Measurements from ENCODE around the gene GTF2IRD2. TPM values are rescaled to one million over a fixed set of nuclear protein-coding genes. Genes with fewer than 3 reads are reported as not detected.
"Not testable (repeated sequence)": the region's sequence is repeated elsewhere in the genome, so short reads cannot be mapped to it uniquely, and the experiment has no call there.

GTF2IRD2 gene
- total RNA-seq, 3 donors from 2014 or later, result 2.6 to 6.5 (median 4.4) TPM

DNA sequence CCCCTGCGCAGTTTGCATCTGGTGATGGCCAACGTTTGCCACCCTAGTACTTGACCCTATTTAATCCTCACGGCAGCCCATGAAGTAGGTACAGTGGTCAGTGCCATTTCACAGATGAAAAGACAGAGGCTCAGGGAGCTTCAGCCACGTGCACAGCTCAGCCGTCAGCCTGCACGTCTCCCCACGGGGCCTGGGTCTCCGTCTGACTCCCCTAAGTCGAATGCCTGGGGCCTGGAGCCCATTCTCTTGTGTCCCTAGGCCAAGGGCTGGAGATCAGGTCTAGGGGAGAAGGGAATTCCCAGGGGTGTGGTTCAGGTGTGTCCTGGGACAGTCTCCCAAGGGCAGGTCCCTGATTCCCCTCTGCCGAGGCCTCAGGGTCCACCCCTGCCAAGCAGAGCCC, 84.4 kb downstream of the GTF2IRD2 start:
- not testable (repeated sequence) for H3K36me3 Mint-ChIP-seq (ENCODE audit: insufficient read depth); H3K9me3 Mint-ChIP-seq; DNase-seq; H3K27me3 Mint-ChIP-seq (ENCODE audit: low read depth); ATAC-seq; H3K4me3 Mint-ChIP-seq; H3K4me1 Mint-ChIP-seq (ENCODE audit: low read depth)

DNA sequence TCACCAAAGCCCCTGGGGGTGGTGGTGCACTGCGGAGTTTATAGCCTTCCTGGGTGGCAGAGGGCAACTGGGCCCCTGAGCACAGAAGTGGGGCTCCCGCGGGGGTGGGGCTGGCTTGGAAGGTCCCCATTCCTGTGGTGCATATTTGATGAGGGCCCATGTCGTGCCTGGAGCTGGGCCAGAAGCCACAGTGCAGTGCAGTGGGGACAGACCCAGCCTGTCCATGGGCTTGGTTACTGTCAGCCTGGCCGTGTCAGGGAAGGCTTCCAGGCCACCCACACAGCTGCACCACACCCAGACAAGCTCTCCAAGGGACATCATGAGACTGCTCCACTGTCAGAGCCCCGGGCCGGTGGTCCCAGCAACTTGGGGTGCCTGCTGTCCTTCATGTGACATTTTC, 84.9 kb downstream of the GTF2IRD2 start:
- DNase-seq; H3K36me3 Mint-ChIP-seq (ENCODE audit: insufficient read depth); H3K9me3 Mint-ChIP-seq; H3K4me3 Mint-ChIP-seq; ATAC-seq; H3K4me1 Mint-ChIP-seq (ENCODE audit: low read depth); H3K27me3 Mint-ChIP-seq (ENCODE audit: low read depth): not testable (repeated sequence)

DNA sequence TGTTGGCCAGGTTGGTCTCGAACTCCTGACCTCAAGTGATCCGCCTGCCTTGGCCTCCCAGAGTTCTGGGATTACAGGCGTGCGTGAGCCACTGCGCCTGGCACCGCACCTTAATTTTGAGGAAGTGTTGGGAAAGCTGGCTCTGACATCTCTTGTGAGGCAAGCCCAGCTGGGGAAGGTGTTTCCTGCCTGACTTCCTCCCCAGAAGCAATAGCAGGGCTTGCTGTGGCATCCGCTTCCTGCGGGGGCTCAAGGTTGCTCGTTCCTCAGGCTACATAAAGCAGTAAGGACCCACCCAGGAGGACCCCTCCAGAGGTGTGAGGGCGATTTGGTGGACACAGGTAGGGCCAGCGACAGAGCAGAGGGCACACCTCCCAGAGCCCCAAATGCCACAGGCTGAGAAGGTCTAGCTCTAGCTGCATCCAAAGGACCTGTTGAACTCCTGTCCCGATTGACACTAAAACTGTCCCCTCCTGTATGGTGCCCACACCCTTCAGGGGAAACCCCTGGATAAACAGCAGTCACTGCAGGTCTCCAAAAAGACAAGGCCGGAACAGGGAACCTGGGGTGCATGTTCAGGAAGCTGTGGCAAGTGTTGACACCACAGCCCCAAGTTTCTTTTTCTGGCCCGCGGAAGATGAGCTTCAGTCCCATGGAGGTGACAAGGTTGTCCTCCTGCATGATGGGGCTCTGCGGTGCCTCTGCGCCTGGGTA, 86.0 kb downstream of the GTF2IRD2 start:
- peak; percentile 56 to 64 for ATAC-seq
- H3K4me3 Mint-ChIP-seq; H3K27me3 Mint-ChIP-seq (ENCODE audit: low read depth); DNase-seq; H3K4me1 Mint-ChIP-seq (ENCODE audit: low read depth); H3K9me3 Mint-ChIP-seq; H3K36me3 Mint-ChIP-seq (ENCODE audit: insufficient read depth): not testable (repeated sequence)

DNA sequence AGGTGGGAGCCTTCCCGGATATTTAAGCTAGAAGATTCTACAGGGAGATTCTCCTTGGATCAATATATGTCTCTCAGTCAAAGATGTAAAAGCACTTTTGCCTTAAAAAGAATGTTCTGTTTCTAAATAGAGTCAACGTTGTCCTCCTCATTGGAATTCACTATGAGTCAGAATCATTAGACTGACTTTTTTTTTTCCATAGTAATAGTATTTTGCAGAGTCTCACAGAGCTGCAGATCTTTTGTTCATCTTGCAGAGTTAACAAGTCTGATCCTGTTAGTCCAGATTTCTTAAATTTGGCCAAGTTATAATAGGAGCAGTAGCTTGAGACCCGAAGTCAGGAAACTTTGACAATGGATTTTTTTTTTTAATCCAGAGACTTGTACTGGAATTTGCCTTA, 92.4 kb downstream of the GTF2IRD2 start:
- H3K27me3 Mint-ChIP-seq (ENCODE audit: low read depth); H3K9me3 Mint-ChIP-seq; ATAC-seq; DNase-seq; H3K4me1 Mint-ChIP-seq (ENCODE audit: low read depth); H3K4me3 Mint-ChIP-seq; H3K36me3 Mint-ChIP-seq (ENCODE audit: insufficient read depth): not testable (repeated sequence)

DNA sequence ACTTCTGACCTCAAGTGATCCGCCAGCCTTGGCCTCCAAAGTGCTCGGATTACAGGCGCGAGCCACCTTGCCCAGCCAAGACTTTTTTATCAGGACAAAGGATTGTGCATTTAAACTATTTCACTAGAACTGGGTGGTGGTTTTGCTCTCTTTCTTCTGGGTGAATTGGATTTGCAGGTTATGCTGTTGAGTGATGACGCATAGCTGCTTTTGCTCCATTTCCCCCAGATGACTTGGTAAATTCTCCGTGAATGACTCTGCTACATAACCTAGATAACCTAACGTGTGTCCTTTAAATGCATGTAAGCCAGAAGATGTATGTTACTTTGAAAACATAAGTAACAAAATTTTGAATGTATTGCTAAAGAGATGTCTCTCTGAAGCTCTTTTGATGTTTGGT, 93.1 kb downstream of the GTF2IRD2 start:
- ATAC-seq; H3K27me3 Mint-ChIP-seq (ENCODE audit: low read depth); H3K9me3 Mint-ChIP-seq; DNase-seq; H3K4me1 Mint-ChIP-seq (ENCODE audit: low read depth); H3K36me3 Mint-ChIP-seq (ENCODE audit: insufficient read depth); H3K4me3 Mint-ChIP-seq: not testable (repeated sequence)

DNA sequence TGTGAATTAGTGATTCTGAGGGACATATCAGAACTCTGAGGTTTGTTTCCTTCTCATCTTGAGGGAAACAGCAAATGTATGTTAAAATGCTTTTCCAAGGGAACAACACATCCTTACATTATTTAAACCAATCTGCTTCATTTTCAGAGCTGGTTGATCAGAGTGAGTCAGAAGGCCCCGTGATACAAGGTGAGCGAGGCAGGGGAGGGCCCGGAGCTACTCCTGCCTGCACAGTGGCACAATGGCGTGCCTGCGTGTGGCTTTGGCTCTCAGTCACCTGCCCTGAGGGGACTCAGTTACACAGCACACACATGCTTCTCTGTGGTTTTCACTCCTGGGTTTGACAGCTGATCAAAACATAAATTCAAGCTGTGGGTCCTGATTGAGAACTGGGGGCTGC, 94.7 kb downstream of the GTF2IRD2 start:
- not testable (repeated sequence) for H3K4me3 Mint-ChIP-seq; H3K4me1 Mint-ChIP-seq (ENCODE audit: low read depth); H3K27me3 Mint-ChIP-seq (ENCODE audit: low read depth); ATAC-seq; H3K9me3 Mint-ChIP-seq; DNase-seq; H3K36me3 Mint-ChIP-seq (ENCODE audit: insufficient read depth)

DNA sequence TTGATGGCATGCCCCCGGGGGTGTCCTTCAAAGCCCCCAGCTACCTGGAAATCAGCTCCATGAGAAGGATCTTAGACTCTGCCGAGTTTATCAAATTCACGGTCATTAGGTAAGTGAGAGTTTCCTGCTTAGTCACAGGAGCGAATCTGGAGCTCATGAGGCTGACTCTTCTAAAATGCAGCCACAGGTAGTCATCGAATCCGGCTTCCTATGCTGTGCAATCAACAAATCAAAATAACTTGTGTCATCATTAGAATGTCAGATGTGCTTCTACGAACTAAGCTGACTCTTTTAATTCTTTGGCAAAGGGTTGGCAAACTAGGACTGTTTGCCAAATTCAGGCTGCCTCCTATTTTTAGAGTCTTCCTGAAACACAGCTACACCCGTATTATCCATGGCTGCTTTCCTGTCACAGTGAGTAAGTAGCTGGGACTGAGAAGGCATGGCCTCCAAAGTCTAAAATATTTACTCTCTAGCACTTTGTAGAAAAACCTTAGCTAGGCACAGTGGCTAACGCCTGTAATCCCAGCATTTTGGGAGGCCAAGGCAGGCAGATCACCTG, 97.4 kb downstream of the GTF2IRD2 start:
- not testable (repeated sequence) for H3K4me3 Mint-ChIP-seq; H3K27me3 Mint-ChIP-seq (ENCODE audit: low read depth); H3K4me1 Mint-ChIP-seq (ENCODE audit: low read depth); H3K9me3 Mint-ChIP-seq; ATAC-seq; DNase-seq; H3K36me3 Mint-ChIP-seq (ENCODE audit: insufficient read depth)

Other genes starting within 250 kb of the GTF2IRD2 start
- gene GTF2I, start 193.9 kb downstream of the GTF2IRD2 start, total RNA-seq, result 100 to 1,000 TPM; 161 to 195 (median 181) TPM
- gene NCF1, start 77.6 kb downstream of the GTF2IRD2 start, total RNA-seq, result 1 to 10 TPM in 1 of 3 donors, under 1 TPM in 1, not detected in 1; 0.63 to 1.1 TPM
- gene CASTOR2, start 113.1 kb upstream of the GTF2IRD2 start, total RNA-seq, result 1 to 10 TPM; 1.7 to 2.5 (median 2.2) TPM
- gene RCC1L, start 222.2 kb upstream of the GTF2IRD2 start, total RNA-seq, result 10 to 100 TPM; 59.8 to 62.8 (median 62.7) TPM
- 10 to 100 TPM; 11.0 to 13.2 (median 12.4) TPM for gene GTF2IRD2B, start 241.0 kb upstream of the GTF2IRD2 start, total RNA-seq